ENCODE data around the gene ACP5. TPM values are rescaled to one million over a fixed set of nuclear protein-coding genes. Genes with fewer than 3 reads are reported as not detected.
"Not testable (repeated sequence)": the region's sequence is repeated elsewhere in the genome, so short reads cannot be mapped to it uniquely, and the experiment has no call there.

ACP5 gene
- polyA plus RNA-seq, 1 donor from 2014 or later, result not detected

DNA sequence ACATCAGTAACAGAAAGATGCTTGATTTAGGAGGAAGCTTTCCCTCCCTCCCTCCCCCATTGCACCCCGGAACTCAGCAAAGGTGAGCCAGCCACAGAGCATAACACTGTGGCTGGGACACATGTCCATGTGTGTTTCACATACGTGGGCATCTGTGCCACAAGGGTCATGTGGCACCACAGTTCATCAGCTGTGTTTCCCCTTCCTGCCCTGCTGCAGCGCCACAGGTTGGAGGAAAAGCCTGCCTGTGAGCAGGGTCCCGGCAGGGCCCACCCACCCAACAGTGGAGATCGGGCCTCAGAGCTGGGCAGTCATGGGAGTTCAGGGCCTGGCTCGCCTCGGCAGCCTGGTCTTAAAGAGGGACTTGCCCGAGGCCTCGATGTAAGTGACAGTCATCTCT, 2.8 kb downstream of the ACP5 start:
- no peak overlapping the region for H3K4me3 ChIP-seq (ENCODE audit: low read length)
- TF ChIP-seq MXI1 (conservative IDR thresholded peaks at IDR 0.05; ENCODE audit: poor library complexity, severe bottlenecking), result no peak
- TF ChIP-seq EP300 (conservative IDR thresholded peaks at IDR 0.05; ENCODE audit: poor library complexity, severe bottlenecking), result no peak
- no peak for TF ChIP-seq EZH2 (IDR thresholded peaks at IDR 0.05; ENCODE audit: borderline replicate concordance, insufficient read depth, low read length, poor library complexity, severe bottlenecking)
- no peak for TF ChIP-seq POLR2AphosphoS5 (IDR thresholded peaks at IDR 0.05)
- no peak for TF ChIP-seq RAD21 (conservative IDR thresholded peaks at IDR 0.05)
- TF ChIP-seq TAF1 (IDR thresholded peaks at IDR 0.05; ENCODE audit: low read depth), result no peak
- TF ChIP-seq, protein P1, sequence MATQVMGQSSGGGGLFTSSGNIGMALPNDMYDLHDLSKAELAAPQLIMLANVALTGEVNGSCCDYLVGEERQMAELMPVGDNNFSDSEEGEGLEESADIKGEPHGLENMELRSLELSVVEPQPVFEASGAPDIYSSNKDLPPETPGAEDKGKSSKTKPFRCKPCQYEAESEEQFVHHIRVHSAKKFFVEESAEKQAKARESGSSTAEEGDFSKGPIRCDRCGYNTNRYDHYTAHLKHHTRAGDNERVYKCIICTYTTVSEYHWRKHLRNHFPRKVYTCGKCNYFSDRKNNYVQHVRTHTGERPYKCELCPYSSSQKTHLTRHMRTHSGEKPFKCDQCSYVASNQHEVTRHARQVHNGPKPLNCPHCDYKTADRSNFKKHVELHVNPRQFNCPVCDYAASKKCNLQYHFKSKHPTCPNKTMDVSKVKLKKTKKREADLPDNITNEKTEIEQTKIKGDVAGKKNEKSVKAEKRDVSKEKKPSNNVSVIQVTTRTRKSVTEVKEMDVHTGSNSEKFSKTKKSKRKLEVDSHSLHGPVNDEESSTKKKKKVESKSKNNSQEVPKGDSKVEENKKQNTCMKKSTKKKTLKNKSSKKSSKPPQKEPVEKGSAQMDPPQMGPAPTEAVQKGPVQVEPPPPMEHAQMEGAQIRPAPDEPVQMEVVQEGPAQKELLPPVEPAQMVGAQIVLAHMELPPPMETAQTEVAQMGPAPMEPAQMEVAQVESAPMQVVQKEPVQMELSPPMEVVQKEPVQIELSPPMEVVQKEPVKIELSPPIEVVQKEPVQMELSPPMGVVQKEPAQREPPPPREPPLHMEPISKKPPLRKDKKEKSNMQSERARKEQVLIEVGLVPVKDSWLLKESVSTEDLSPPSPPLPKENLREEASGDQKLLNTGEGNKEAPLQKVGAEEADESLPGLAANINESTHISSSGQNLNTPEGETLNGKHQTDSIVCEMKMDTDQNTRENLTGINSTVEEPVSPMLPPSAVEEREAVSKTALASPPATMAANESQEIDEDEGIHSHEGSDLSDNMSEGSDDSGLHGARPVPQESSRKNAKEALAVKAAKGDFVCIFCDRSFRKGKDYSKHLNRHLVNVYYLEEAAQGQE (IDR thresholded peaks at IDR 0.05; ENCODE audit: borderline replicate concordance), result no peak
- TF ChIP-seq, protein P2, sequence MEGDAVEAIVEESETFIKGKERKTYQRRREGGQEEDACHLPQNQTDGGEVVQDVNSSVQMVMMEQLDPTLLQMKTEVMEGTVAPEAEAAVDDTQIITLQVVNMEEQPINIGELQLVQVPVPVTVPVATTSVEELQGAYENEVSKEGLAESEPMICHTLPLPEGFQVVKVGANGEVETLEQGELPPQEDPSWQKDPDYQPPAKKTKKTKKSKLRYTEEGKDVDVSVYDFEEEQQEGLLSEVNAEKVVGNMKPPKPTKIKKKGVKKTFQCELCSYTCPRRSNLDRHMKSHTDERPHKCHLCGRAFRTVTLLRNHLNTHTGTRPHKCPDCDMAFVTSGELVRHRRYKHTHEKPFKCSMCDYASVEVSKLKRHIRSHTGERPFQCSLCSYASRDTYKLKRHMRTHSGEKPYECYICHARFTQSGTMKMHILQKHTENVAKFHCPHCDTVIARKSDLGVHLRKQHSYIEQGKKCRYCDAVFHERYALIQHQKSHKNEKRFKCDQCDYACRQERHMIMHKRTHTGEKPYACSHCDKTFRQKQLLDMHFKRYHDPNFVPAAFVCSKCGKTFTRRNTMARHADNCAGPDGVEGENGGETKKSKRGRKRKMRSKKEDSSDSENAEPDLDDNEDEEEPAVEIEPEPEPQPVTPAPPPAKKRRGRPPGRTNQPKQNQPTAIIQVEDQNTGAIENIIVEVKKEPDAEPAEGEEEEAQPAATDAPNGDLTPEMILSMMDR (IDR thresholded peaks at IDR 0.05; ENCODE audit: poor library complexity, severe bottlenecking), result no peak
- no peak for TF ChIP-seq SMC3 (conservative IDR thresholded peaks at IDR 0.05; ENCODE audit: poor library complexity)

DNA sequence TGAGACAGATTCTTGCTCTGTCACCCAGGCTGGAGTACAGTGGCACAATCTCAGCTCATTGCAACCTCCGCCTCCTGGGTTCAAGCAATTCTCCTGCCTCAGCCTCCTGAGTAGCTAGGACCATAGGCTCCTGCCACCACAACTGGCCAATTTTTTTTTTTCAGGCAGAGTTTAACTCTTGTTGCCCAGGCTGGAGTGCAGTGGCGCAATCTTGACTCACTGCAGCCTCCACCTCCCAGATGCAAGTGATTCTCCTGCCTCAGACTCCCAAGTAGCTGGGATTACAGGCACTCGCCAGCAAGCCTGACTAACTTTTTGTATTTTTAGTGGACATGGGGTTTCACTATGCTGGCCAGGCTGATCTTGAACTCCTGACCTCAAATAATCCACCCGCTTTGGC, 3.7 kb downstream of the ACP5 start:
- H3F3A ChIP-seq (ENCODE audit: insufficient read depth, low read length, poor library complexity, severe bottlenecking), result not testable (repeated sequence)

More for the DNA sequence above, 2.8 kb downstream of the ACP5 start:
- Histone ChIP-seq H3F3A (ENCODE audit: insufficient read depth, low read length, poor library complexity, severe bottlenecking) (no peaks in the 10 kb centered on the region), H2AFZ (ENCODE audit: low read depth, low read length) (no peak overlapping the region), H3K27ac (ENCODE audit: low read length) (no peak overlapping the region), H3K9me2 (ENCODE audit: insufficient read depth, low read length) (no peaks in the 10 kb centered on the region), H3K36me3 (ENCODE audit: insufficient read depth, low read length) (no peaks in the 10 kb centered on the region), H3K9ac (ENCODE audit: low read length) (no peak overlapping the region), H3K79me2 (replicated peaks; ENCODE audit: insufficient read depth, low read length) (no peaks in the 10 kb centered on the region), H3K4me2 (ENCODE audit: low read length) (no peak overlapping the region), H4K20me1 (ENCODE audit: insufficient read depth) (no peaks in the 10 kb centered on the region), H3K9me3 (ENCODE audit: low read length) (no peaks in the 10 kb centered on the region), H3K27me3 (ENCODE audit: insufficient read depth, low read depth, low read length) (no peaks in the 10 kb centered on the region)

DNA sequence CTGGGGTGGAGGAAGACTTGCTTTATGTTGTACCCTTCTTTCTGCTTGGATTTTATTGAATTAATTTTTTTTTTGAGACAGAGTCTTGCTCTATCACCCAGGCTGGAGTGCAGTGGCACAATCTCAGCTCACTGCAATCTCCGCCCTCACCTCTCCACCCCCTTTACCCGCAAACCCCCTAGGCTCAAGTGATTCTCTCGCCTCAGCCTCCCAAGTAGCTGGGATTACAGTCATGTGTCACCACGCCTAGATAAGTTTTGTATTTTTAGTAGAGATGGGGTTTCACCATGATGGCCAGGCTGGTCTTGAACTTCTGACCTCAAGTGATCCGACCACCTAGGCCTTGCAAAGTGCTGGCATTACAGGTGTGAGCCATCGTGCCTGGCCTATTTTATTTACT, 4.1 kb downstream of the ACP5 start:
- H3K27me3 ChIP-seq (ENCODE audit: insufficient read depth, low read depth, low read length); H3K9me3 ChIP-seq (ENCODE audit: low read length); H2AFZ ChIP-seq (ENCODE audit: low read depth, low read length); H3F3A ChIP-seq (ENCODE audit: insufficient read depth, low read length, poor library complexity, severe bottlenecking); H3K4me3 ChIP-seq (ENCODE audit: low read length); H3K27ac ChIP-seq (ENCODE audit: low read length); H4K20me1 ChIP-seq (ENCODE audit: insufficient read depth); H3K9ac ChIP-seq (ENCODE audit: low read length); H3K4me2 ChIP-seq (ENCODE audit: low read length); H3K36me3 ChIP-seq (ENCODE audit: insufficient read depth, low read length); H3K79me2 ChIP-seq (replicated peaks; ENCODE audit: insufficient read depth, low read length); H3K9me2 ChIP-seq (ENCODE audit: insufficient read depth, low read length): not testable (repeated sequence)

More for the DNA sequence above, 3.7 kb downstream of the ACP5 start:
- not testable (repeated sequence) for H2AFZ ChIP-seq (ENCODE audit: low read depth, low read length); H3K27me3 ChIP-seq (ENCODE audit: insufficient read depth, low read depth, low read length); H3K36me3 ChIP-seq (ENCODE audit: insufficient read depth, low read length); H3K4me2 ChIP-seq (ENCODE audit: low read length); H3K79me2 ChIP-seq (replicated peaks; ENCODE audit: insufficient read depth, low read length); H3K9me3 ChIP-seq (ENCODE audit: low read length); H3K9me2 ChIP-seq (ENCODE audit: insufficient read depth, low read length); H3K4me3 ChIP-seq (ENCODE audit: low read length); H3K9ac ChIP-seq (ENCODE audit: low read length); H3K27ac ChIP-seq (ENCODE audit: low read length); H4K20me1 ChIP-seq (ENCODE audit: insufficient read depth)
